H9 (cell line): ENCODE results near the gene SSPN. TPM values are rescaled to one million over a fixed set of nuclear protein-coding genes. Genes with fewer than 3 reads are reported as not detected.

Source experiments
- DNase-seq: peaks from one replicate; pipeline ENCODE4 v3.0.0-alpha.2; 2017
- H2AFZ ChIP-seq: one replicate; pipeline ENCODE4 v1.6.1; 2013; ENCODE audit warnings: mild to moderate bottlenecking, low read length, control low read depth, moderate library complexity
- H2AK5ac ChIP-seq: 2 replicates; pipeline ENCODE4 v1.6.1; 2013; ENCODE audit warnings: low read length, control low read depth, mixed read lengths; ENCODE audit not compliant: insufficient read length
- H2BK120ac ChIP-seq: one replicate; pipeline ENCODE4 v1.6.1; 2013; ENCODE audit warnings: low read depth, mild to moderate bottlenecking, low read length, control low read depth, inconsistent platforms; ENCODE audit not compliant: poor library complexity, severe bottlenecking
- H2BK12ac ChIP-seq: 2 replicates; pipeline ENCODE4 v1.6.1; 2013; ENCODE audit warnings: low read length, control low read depth, mixed read lengths, low read depth; ENCODE audit not compliant: insufficient read length
- H2BK15ac ChIP-seq: 2 replicates; pipeline ENCODE4 v1.6.1; 2013; ENCODE audit warnings: low read depth, low read length, control low read depth
- H2BK20ac ChIP-seq: one replicate; pipeline ENCODE4 v1.6.1; 2013; ENCODE audit warnings: low read depth, mild to moderate bottlenecking, low read length, control low read depth, inconsistent platforms; ENCODE audit not compliant: poor library complexity, severe bottlenecking
- H2BK5ac ChIP-seq: 2 replicates; pipeline ENCODE4 v1.6.1; 2013; ENCODE audit warnings: low read length, control low read depth, mixed read lengths; ENCODE audit not compliant: insufficient read length
- H3K14ac ChIP-seq: 2 replicates; pipeline ENCODE4 v1.6.1; 2013; ENCODE audit warnings: low read length, control low read depth; ENCODE audit not compliant: insufficient read depth
- H3K18ac ChIP-seq: 2 replicates; pipeline ENCODE4 v1.6.1; 2013; ENCODE audit warnings: low read depth, mild to moderate bottlenecking, mixed read lengths, low read length, control low read depth; ENCODE audit not compliant: insufficient read length
- H3K23ac ChIP-seq: 2 replicates; pipeline ENCODE4 v1.6.1; 2013; ENCODE audit warnings: low read length, control low read depth, mixed read lengths, low read depth; ENCODE audit not compliant: insufficient read length
- H3K23me2 ChIP-seq: 2 replicates; pipeline ENCODE4 v1.6.1; 2013; ENCODE audit warnings: low read depth, mild to moderate bottlenecking, mixed read lengths, low read length, control low read depth; ENCODE audit not compliant: insufficient read length, poor library complexity, severe bottlenecking
- H3K27ac ChIP-seq: 2 replicates; pipeline ENCODE4 v1.5.1; 2013; ENCODE audit warnings: low read length, control low read depth, mixed read lengths, low read depth; ENCODE audit not compliant: insufficient read length
- H3K27me3 ChIP-seq: 2 replicates; pipeline ENCODE4 v1.6.1; 2013; ENCODE audit warnings: low read length, control low read depth, inconsistent platforms; ENCODE audit not compliant: insufficient read depth
- H3K4ac ChIP-seq: 2 replicates; pipeline ENCODE4 v1.6.1; 2013; ENCODE audit warnings: low read depth, mild to moderate bottlenecking, control low read depth, inconsistent platforms, low read length, moderate library complexity
- H3K4me1 ChIP-seq: 2 replicates; pipeline ENCODE4 v1.6.1; 2013; ENCODE audit warnings: low read length, control low read depth, inconsistent platforms; ENCODE audit not compliant: insufficient read depth
- H3K4me2 ChIP-seq: 2 replicates; pipeline ENCODE4 v1.6.1; 2013; ENCODE audit warnings: low read length, control low read depth, mixed read lengths; ENCODE audit not compliant: insufficient read length, insufficient read depth
- H3K56ac ChIP-seq: 2 replicates; pipeline ENCODE4 v1.6.1; 2013; ENCODE audit warnings: low read depth, mild to moderate bottlenecking, mixed read lengths, low read length, control low read depth; ENCODE audit not compliant: insufficient read length
- H3K79me1 ChIP-seq: 2 replicates; pipeline ENCODE4 v1.6.1; 2013; ENCODE audit warnings: low read depth, mild to moderate bottlenecking, moderate library complexity, low read length, control low read depth, inconsistent platforms; ENCODE audit not compliant: insufficient read depth, poor library complexity, severe bottlenecking
- H3K79me2 ChIP-seq: 2 replicates; pipeline ENCODE4 v1.6.1; 2013; ENCODE audit warnings: low read length, control low read depth, inconsistent platforms; ENCODE audit not compliant: insufficient read depth
- H3K9ac ChIP-seq: 2 replicates; pipeline ENCODE4 v1.6.1; 2013; ENCODE audit warnings: low read length, control low read depth, mixed read lengths; ENCODE audit not compliant: insufficient read length; ENCODE audit errors: extremely low read depth
- H3K9me3 ChIP-seq: one replicate; pipeline ENCODE4 v1.6.1; 2013; ENCODE audit warnings: low read depth, low read length, inconsistent platforms; ENCODE audit not compliant: control insufficient read depth
- H3T11ph ChIP-seq: one replicate; pipeline ENCODE4 v1.6.1; 2013; ENCODE audit warnings: mild to moderate bottlenecking, low read length, control low read depth, inconsistent platforms
- H4K20me1 ChIP-seq: one replicate; pipeline ENCODE4 v1.6.1; 2013; ENCODE audit not compliant: control insufficient read depth, insufficient read length, insufficient read depth
- H4K5ac ChIP-seq: 2 replicates; pipeline ENCODE4 v1.6.1; 2013; ENCODE audit warnings: low read depth, mild to moderate bottlenecking, mixed read lengths, low read length, control low read depth; ENCODE audit not compliant: insufficient read length
- H4K8ac ChIP-seq: replicated peaks from 2 replicates; pipeline ENCODE4 v1.6.1; 2013; ENCODE audit warnings: low read length, control low read depth, mixed read lengths, low read depth; ENCODE audit not compliant: insufficient read length
- H4K91ac ChIP-seq: 2 replicates; pipeline ENCODE4 v1.6.1; 2013; ENCODE audit warnings: low read depth, mild to moderate bottlenecking, moderate library complexity, mixed read lengths, low read length, control low read depth; ENCODE audit not compliant: insufficient read length
- H3K27ac Mint-ChIP-seq, 3 experiments: 2 replicates in 2 of 3; 3 replicates in 1 of 3; pipeline ENCODE4 v1.8.0; 2020 to 2021; ENCODE audit warnings: mixed read lengths in 3 of 3, mild to moderate bottlenecking in 1 of 3, moderate library complexity in 1 of 3
- H3K27me3 Mint-ChIP-seq: 2 replicates; pipeline ENCODE4 v1.8.0; 2021; ENCODE audit warnings: low read depth, mild to moderate bottlenecking, moderate library complexity, mixed read lengths
- H3K36me3 Mint-ChIP-seq, 3 experiments: 2 replicates in 2 of 3; 3 replicates in 1 of 3; pipeline ENCODE4 v1.8.0; 2020 to 2021; ENCODE audit warnings: low read depth in 3 of 3, mixed read lengths in 3 of 3; ENCODE audit not compliant: insufficient read depth in 1 of 3
- H3K4me1 Mint-ChIP-seq, 2 experiments: 2 replicates each; pipeline ENCODE4 v1.8.0; 2020; ENCODE audit warnings: mixed read lengths in 2 of 2
- H3K4me3 Mint-ChIP-seq, 2 experiments: 2 replicates in 1 of 2; 3 replicates in 1 of 2; pipeline ENCODE4 v1.8.0; 2020 to 2021; ENCODE audit warnings: mild to moderate bottlenecking in 2 of 2, mixed read lengths in 2 of 2, moderate library complexity in 1 of 2
- H3K9me3 Mint-ChIP-seq, 2 experiments: 2 replicates in 1 of 2; 3 replicates in 1 of 2; pipeline ENCODE4 v1.8.0; 2020; ENCODE audit warnings: mild to moderate bottlenecking in 2 of 2, mixed read lengths in 2 of 2, moderate library complexity in 1 of 2
- WGBS: extraction: QIAGEN DNeasy Blood & Tissue Kit; methylation state at CpG from one replicate; pipeline ENCODE4 v1.1.7; 2013; ENCODE audit warnings: missing lambda C conversion rate, low lambda C conversion rate, mixed read lengths; ENCODE audit not compliant: insufficient read length; ENCODE audit errors: extremely low coverage; 5-methylcytosine and 5-hydroxymethylcytosine counted together
- total RNA-seq: library from RNA; stranded (reverse); gene quantifications from 2 replicates; pipeline ENCODE4 v1.2.1, GENCODE V29; 2021
- TF ChIP-seq, protein P1 (sequence below): fragments of 200-600 bp; sonication (generic); conservative IDR thresholded peaks from 3 replicates; pipeline ENCODE4 v1.8.0; 2021; ENCODE audit warnings: antibody characterized with exemption, mild to moderate bottlenecking

The SSPN gene
- total RNA-seq, 1 experiment from 2014 or later = 0.81 TPM

DNA sequence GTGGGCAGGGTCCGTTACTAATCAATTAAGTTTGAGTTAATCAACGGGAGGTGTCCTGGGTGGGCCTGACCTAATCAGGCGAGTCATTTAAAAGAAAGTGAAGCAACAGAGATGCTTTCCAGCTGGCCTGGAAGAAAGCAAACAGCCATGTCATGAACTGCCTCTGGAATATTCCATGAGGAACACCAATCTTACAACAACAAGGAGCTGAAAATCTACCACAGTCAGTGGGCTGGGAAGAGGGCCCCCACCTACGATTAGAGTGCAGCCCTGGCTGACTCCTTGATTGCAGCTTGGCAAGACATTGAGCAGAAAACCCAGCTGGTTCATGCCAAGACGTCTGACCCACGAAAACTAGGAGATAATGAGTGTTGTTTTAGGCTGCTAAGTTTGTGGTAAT is 56.2 kb downstream of the SSPN start:
- DNase-seq = no peak
- Histone ChIP-seq H2AK5ac (no peak overlapping the region), H3K4me2 (no peak overlapping the region), H2BK120ac (no peak overlapping the region), H3K23ac (no peak overlapping the region), H3K9me3 (peaks cover 7% of the 10 kb centered on the region), H3K79me1 (no peaks in the 10 kb centered on the region), H3K23me2 (no peaks in the 10 kb centered on the region), H2AFZ (no peak overlapping the region), H3K27ac (no peak overlapping the region), H3K14ac (no peak overlapping the region), H4K8ac (no peak overlapping the region), H4K91ac (no peak overlapping the region), H2BK15ac (no peak overlapping the region), H3K79me2 (no peaks in the 10 kb centered on the region), H3K27me3 (no peaks in the 10 kb centered on the region), H3K18ac (no peak overlapping the region), H4K5ac (no peak overlapping the region), H2BK5ac (no peak overlapping the region), H3K56ac (no peak overlapping the region), H2BK20ac (no peak overlapping the region), H4K20me1 (no peaks in the 10 kb centered on the region), H3K9ac (no peak overlapping the region), H3K4me1 (no peaks in the 10 kb centered on the region), H3K4ac (no peak overlapping the region), H3T11ph (no peak overlapping the region), H2BK12ac (no peak overlapping the region)
- peaks cover 9 to 20% (median 9%) of the 10 kb centered on the region in 3 experiments for H3K36me3 Mint-ChIP-seq
- TF ChIP-seq, protein P1, sequence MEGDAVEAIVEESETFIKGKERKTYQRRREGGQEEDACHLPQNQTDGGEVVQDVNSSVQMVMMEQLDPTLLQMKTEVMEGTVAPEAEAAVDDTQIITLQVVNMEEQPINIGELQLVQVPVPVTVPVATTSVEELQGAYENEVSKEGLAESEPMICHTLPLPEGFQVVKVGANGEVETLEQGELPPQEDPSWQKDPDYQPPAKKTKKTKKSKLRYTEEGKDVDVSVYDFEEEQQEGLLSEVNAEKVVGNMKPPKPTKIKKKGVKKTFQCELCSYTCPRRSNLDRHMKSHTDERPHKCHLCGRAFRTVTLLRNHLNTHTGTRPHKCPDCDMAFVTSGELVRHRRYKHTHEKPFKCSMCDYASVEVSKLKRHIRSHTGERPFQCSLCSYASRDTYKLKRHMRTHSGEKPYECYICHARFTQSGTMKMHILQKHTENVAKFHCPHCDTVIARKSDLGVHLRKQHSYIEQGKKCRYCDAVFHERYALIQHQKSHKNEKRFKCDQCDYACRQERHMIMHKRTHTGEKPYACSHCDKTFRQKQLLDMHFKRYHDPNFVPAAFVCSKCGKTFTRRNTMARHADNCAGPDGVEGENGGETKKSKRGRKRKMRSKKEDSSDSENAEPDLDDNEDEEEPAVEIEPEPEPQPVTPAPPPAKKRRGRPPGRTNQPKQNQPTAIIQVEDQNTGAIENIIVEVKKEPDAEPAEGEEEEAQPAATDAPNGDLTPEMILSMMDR = no peak
- no peaks in the 10 kb centered on the region for H3K4me1 Mint-ChIP-seq
- H3K9me3 Mint-ChIP-seq = peaks cover 21 to 24% of the 10 kb centered on the region in 2 experiments
- WGBS = no CpG with 5 or more reads among the region's 6 CpGs
- H3K27ac Mint-ChIP-seq = no peak overlapping the region
- no peaks in the 10 kb centered on the region for H3K27me3 Mint-ChIP-seq
- no peak overlapping the region for H3K4me3 Mint-ChIP-seq
